ENCODE results near the gene TSBP1.

- TF ChIP-seq CTCF (IDR thresholded peaks at IDR 0.05; ENCODE audit: low read depth, low read length) (no peak), EZH2phosphoT487 (IDR thresholded peaks at IDR 0.05; ENCODE audit: low read depth) (no peak)
These were observed 42.6 kb downstream of the TSBP1 start for GRCh38 chr6:32329141-32329540.

All from OCI-LY3 (cell line).